Astrocyte (in vitro differentiated cells and primary cell): Measurements from ENCODE around the gene AHNAK. TPM values are rescaled to one million over a fixed set of nuclear protein-coding genes. Genes with fewer than 3 reads are reported as not detected.

Source experiments
- DNase-seq: peaks from one replicate; pipeline ENCODE4 v3.0.0-alpha.2; 2010; ENCODE audit warnings: low read depth
- FAIRE-seq: peaks from 2 replicates; lab custom pipeline; 2011; peaks lifted over from hg19 to GRCh38; lab: Jason Lieb, UNC
- H2AFZ ChIP-seq: 2 replicates; pipeline ENCODE4 v1.6.0; 2012; ENCODE audit warnings: low read depth, low read length, inconsistent platforms
- H3K27ac ChIP-seq: 2 replicates; pipeline ENCODE4 v1.5.1; 2011; ENCODE audit warnings: low read depth, low read length, inconsistent platforms
- H3K27me3 ChIP-seq: 2 replicates; pipeline ENCODE4 v1.6.0; 2011; ENCODE audit warnings: low read length, inconsistent platforms; ENCODE audit not compliant: insufficient read depth
- H3K36me3 ChIP-seq: 2 replicates; pipeline ENCODE4 v1.5.1; 2011; ENCODE audit warnings: low read length, inconsistent platforms; ENCODE audit not compliant: insufficient read depth
- H3K4me1 ChIP-seq: 2 replicates; pipeline ENCODE4 v1.5.1; 2011; ENCODE audit warnings: low read length, inconsistent platforms; ENCODE audit not compliant: insufficient read depth
- H3K4me2 ChIP-seq: 2 replicates; pipeline ENCODE4 v1.6.0; 2012; ENCODE audit warnings: low read length, inconsistent platforms
- H3K4me3 ChIP-seq: 2 replicates; pipeline ENCODE4 v1.5.1; 2011; ENCODE audit warnings: low read depth, mild to moderate bottlenecking, low read length, inconsistent platforms; ENCODE audit not compliant: insufficient read depth
- H3K79me2 ChIP-seq: 2 replicates; pipeline ENCODE4 v1.6.0; 2012; ENCODE audit warnings: mild to moderate bottlenecking, low read length, inconsistent platforms; ENCODE audit not compliant: insufficient read depth
- H3K9ac ChIP-seq: 2 replicates; pipeline ENCODE4 v1.6.0; 2012; ENCODE audit warnings: mild to moderate bottlenecking, low read length, inconsistent platforms
- H3K9me3 ChIP-seq: 2 replicates; pipeline ENCODE4 v1.5.1; 2012; ENCODE audit warnings: low read depth, mild to moderate bottlenecking, low read length, inconsistent platforms; ENCODE audit not compliant: insufficient read depth
- H4K20me1 ChIP-seq: 2 replicates; pipeline ENCODE4 v1.6.0; 2012; ENCODE audit warnings: low read length, inconsistent platforms; ENCODE audit not compliant: insufficient read depth
- H3K27ac Mint-ChIP-seq: one replicate; pipeline ENCODE4 v1.8.0; 2021; ENCODE audit warnings: mild to moderate bottlenecking, mixed read lengths; ENCODE audit not compliant: unreplicated experiment
- H3K27me3 Mint-ChIP-seq: one replicate; pipeline ENCODE4 v1.8.0; 2021; ENCODE audit warnings: low read depth, mixed read lengths; ENCODE audit not compliant: unreplicated experiment
- H3K36me3 Mint-ChIP-seq: one replicate; pipeline ENCODE4 v1.8.0; 2021; ENCODE audit warnings: low read depth, mixed read lengths; ENCODE audit not compliant: unreplicated experiment
- H3K4me1 Mint-ChIP-seq: one replicate; pipeline ENCODE4 v1.8.0; 2021; ENCODE audit warnings: low read depth, mixed read lengths; ENCODE audit not compliant: unreplicated experiment
- H3K4me3 Mint-ChIP-seq: one replicate; pipeline ENCODE4 v1.8.0; 2021; ENCODE audit warnings: mild to moderate bottlenecking, moderate library complexity, mixed read lengths; ENCODE audit not compliant: unreplicated experiment
- H3K9me3 Mint-ChIP-seq: one replicate; pipeline ENCODE4 v1.8.0; 2021; ENCODE audit warnings: mild to moderate bottlenecking, mixed read lengths; ENCODE audit not compliant: unreplicated experiment
- CTCF ChIP-seq: IDR thresholded peaks from 2 replicates; pipeline ENCODE4 v1.5.1; 2011; ENCODE audit warnings: low read depth, mild to moderate bottlenecking, inconsistent platforms, low read length, moderate library complexity; ENCODE audit not compliant: insufficient read depth
- EZH2 ChIP-seq: IDR thresholded peaks from 2 replicates; pipeline ENCODE4 v1.6.1; 2012; ENCODE audit warnings: mild to moderate bottlenecking, low read length, inconsistent platforms; ENCODE audit not compliant: insufficient read depth
- total RNA-seq: library from RNA; stranded (reverse); gene quantifications from 2 replicates; pipeline ENCODE4 v1.2.1, GENCODE V29; 2021

AHNAK gene
- total RNA-seq, 1 donor from 2014 or later, result 378 TPM

- no peaks in the 10 kb centered on the region for H3K79me2 ChIP-seq
- no peak overlapping the region for H3K27ac ChIP-seq
- no peak for TF ChIP-seq CTCF
- TF ChIP-seq EZH2, result no peak
- H4K20me1 ChIP-seq, result no peaks in the 10 kb centered on the region
- H3K9me3 Mint-ChIP-seq, result no peaks in the 10 kb centered on the region
- H3K27me3 Mint-ChIP-seq, result peaks cover 1% of the 10 kb centered on the region
- H3K27me3 ChIP-seq, result no peaks in the 10 kb centered on the region
- H3K36me3 Mint-ChIP-seq, result no peaks in the 10 kb centered on the region
- no peak overlapping the region for H3K4me3 ChIP-seq
- no peak overlapping the region for H3K27ac Mint-ChIP-seq
- no peak overlapping the region for H3K4me3 Mint-ChIP-seq
- no peak overlapping the region for H3K4me2 ChIP-seq
- no peaks in the 10 kb centered on the region for H3K36me3 ChIP-seq
- no peak for DNase-seq
- peaks cover 4% of the 10 kb centered on the region for H3K4me1 ChIP-seq
- H3K9me3 ChIP-seq, result no peaks in the 10 kb centered on the region
- no peak overlapping the region for H3K9ac ChIP-seq
- H3K4me1 Mint-ChIP-seq, result peaks cover 2% of the 10 kb centered on the region
- FAIRE-seq, result no peak
- H2AFZ ChIP-seq, result no peak overlapping the region
Measured at GRCh38 chr11:62477927-62478326, 68.7 kb downstream of the AHNAK start.

- Mint-ChIP-seq H3K4me1 (peaks cover 9% of the 10 kb centered on the region), H3K27me3 (peaks cover 1% of the 10 kb centered on the region), H3K27ac (peak overlapping the region; percentile 31), H3K36me3 (no peaks in the 10 kb centered on the region), H3K9me3 (no peaks in the 10 kb centered on the region), H3K4me3 (peak overlapping the region; percentile 22)
- H3K4me2 ChIP-seq, result peak overlapping the region; percentile 44
- H3K27ac ChIP-seq, result no peak overlapping the region
- H3K4me3 ChIP-seq, result no peak overlapping the region
- H3K79me2 ChIP-seq, result no peaks in the 10 kb centered on the region
- no peaks in the 10 kb centered on the region for H3K36me3 ChIP-seq
- no peak for TF ChIP-seq EZH2
- no peak for TF ChIP-seq CTCF
- H4K20me1 ChIP-seq, result no peaks in the 10 kb centered on the region
- no peaks in the 10 kb centered on the region for H3K27me3 ChIP-seq
- no peaks in the 10 kb centered on the region for H3K9me3 ChIP-seq
- peak overlapping the region; percentile 3 for H2AFZ ChIP-seq
- FAIRE-seq, result no peak
- H3K9ac ChIP-seq, result no peak overlapping the region
- H3K4me1 ChIP-seq, result peaks cover 8% of the 10 kb centered on the region
- DNase-seq, result peak; percentile 60
Measured at GRCh38 chr11:62472063-62472884, 74.3 kb downstream of the AHNAK start.

- TF ChIP-seq CTCF (no peak), EZH2 (no peak)
- no peaks in the 10 kb centered on the region for H3K36me3 ChIP-seq
- Mint-ChIP-seq H3K27me3 (peaks cover 1% of the 10 kb centered on the region), H3K36me3 (no peaks in the 10 kb centered on the region), H3K4me1 (peaks cover 9% of the 10 kb centered on the region), H3K4me3 (no peak overlapping the region), H3K9me3 (no peaks in the 10 kb centered on the region), H3K27ac (no peak overlapping the region)
- H3K79me2 ChIP-seq, result no peaks in the 10 kb centered on the region
- no peak overlapping the region for H3K4me2 ChIP-seq
- no peaks in the 10 kb centered on the region for H3K27me3 ChIP-seq
- H3K4me3 ChIP-seq, result no peak overlapping the region
- no peaks in the 10 kb centered on the region for H3K9me3 ChIP-seq
- H3K4me1 ChIP-seq, result peaks cover 8% of the 10 kb centered on the region
- FAIRE-seq, result no peak
- H3K27ac ChIP-seq, result no peak overlapping the region
- H4K20me1 ChIP-seq, result no peaks in the 10 kb centered on the region
- H3K9ac ChIP-seq, result no peak overlapping the region
- DNase-seq, result no peak
- no peak overlapping the region for H2AFZ ChIP-seq
Measured at GRCh38 chr11:62471603-62472002, 75.0 kb downstream of the AHNAK start.
